AG09309 (cell line): ENCODE data around the gene QRICH2.

Experiments used
- DNase-seq: peaks from one replicate; pipeline ENCODE4 v3.0.0-alpha.2; 2010; ENCODE audit warnings: low read depth
- H3K4me3 ChIP-seq: 2 replicates; pipeline ENCODE4 v1.5.1; 2011; ENCODE audit warnings: mild to moderate bottlenecking, low read depth, low read length, moderate library complexity; ENCODE audit not compliant: control insufficient read depth
- CTCF ChIP-seq: IDR thresholded peaks from 2 replicates; pipeline ENCODE4 v1.5.1; 2011; ENCODE audit warnings: mild to moderate bottlenecking, low read depth, low read length, inconsistent platforms; ENCODE audit not compliant: insufficient read depth, control insufficient read depth; ENCODE audit errors: missing control alignments

Gene QRICH2

GRCh38 chr17:76293106-76293505 lies 15.0 kb downstream of the QRICH2 start:
- TF ChIP-seq CTCF, result no peak
- no peak overlapping the region for H3K4me3 ChIP-seq
- no peak for DNase-seq

GRCh38 chr17:76292567-76292966 lies 15.5 kb downstream of the QRICH2 start:
- TF ChIP-seq CTCF, result no peak
- DNase-seq, result no peak
- H3K4me3 ChIP-seq, result no peak overlapping the region

GRCh38 chr17:76281573-76282371 lies 26.3 kb downstream of the QRICH2 start:
- no peak for TF ChIP-seq CTCF
- H3K4me3 ChIP-seq, result no peak overlapping the region
- no peak for DNase-seq

- no peak for DNase-seq
- H3K4me3 ChIP-seq, result no peak overlapping the region
- TF ChIP-seq CTCF, result no peak
Observed at GRCh38 chr17:76280650-76281049, 27.4 kb downstream of the QRICH2 start.

GRCh38 chr17:76279742-76280287 lies 28.3 kb downstream of the QRICH2 start:
- DNase-seq, result no peak
- no peak for TF ChIP-seq CTCF
- no peak overlapping the region for H3K4me3 ChIP-seq

GRCh38 chr17:76278952-76279741 lies 28.9 kb downstream of the QRICH2 start:
- no peak overlapping the region for H3K4me3 ChIP-seq
- peak; percentile 98 for TF ChIP-seq CTCF
- DNase-seq, result peak; percentile 16
